ENCODE measurements around the gene NDUFB5.

GRCh38 chr3:179676081-179676480 lies 71.5 kb downstream of the NDUFB5 start:
- TF ChIP-seq, protein P1, sequence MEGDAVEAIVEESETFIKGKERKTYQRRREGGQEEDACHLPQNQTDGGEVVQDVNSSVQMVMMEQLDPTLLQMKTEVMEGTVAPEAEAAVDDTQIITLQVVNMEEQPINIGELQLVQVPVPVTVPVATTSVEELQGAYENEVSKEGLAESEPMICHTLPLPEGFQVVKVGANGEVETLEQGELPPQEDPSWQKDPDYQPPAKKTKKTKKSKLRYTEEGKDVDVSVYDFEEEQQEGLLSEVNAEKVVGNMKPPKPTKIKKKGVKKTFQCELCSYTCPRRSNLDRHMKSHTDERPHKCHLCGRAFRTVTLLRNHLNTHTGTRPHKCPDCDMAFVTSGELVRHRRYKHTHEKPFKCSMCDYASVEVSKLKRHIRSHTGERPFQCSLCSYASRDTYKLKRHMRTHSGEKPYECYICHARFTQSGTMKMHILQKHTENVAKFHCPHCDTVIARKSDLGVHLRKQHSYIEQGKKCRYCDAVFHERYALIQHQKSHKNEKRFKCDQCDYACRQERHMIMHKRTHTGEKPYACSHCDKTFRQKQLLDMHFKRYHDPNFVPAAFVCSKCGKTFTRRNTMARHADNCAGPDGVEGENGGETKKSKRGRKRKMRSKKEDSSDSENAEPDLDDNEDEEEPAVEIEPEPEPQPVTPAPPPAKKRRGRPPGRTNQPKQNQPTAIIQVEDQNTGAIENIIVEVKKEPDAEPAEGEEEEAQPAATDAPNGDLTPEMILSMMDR (IDR thresholded peaks at IDR 0.05) = no peak
- TF ChIP-seq POLR2A (IDR thresholded peaks at IDR 0.05; ENCODE audit: low read depth) = no peak
- TF ChIP-seq POLR2AphosphoS5 (IDR thresholded peaks at IDR 0.05) = no peak
- no peak for TF ChIP-seq EP300 (IDR thresholded peaks at IDR 0.05)
